ENCODE measurements around the gene RPS6KC1. TPM values are rescaled to one million over a fixed set of nuclear protein-coding genes. Genes with fewer than 3 reads are reported as not detected.

The RPS6KC1 gene
- total and polyA plus RNA-seq, 9 of the 15 experiments (the other 6 are each of a cell fraction or from before 2014, with no cell fraction given) = 4.3 to 34.6 (median 20.9) TPM

GRCh38 chr1:213104604-213105003, 53.6 kb downstream of the RPS6KC1 start:
- intact Hi-C loops (cut with micrococcal nuclease) = no loop called here
- ATAC-seq = no peak
- CTCF ChIA-PET (ENCODE audit: low intra/inter-chr PET ratio) = interaction anchor here (0.7 kb wide), 1 partner anchor 16 kb away, joined by 3 read pairs; no protein-coding TSS in a partner anchor
- Histone ChIP-seq H3K27me3 (ENCODE audit: control insufficient read depth in 2 of 2, insufficient read depth in 2 of 2, low read length in 2 of 2) (no peaks in the 10 kb centered on the region), H3K36me3 (ENCODE audit: control insufficient read depth, insufficient read depth, low read length) (peaks cover 13% of the 10 kb centered on the region), H4K20me1 (replicated peaks; ENCODE audit: control insufficient read depth, insufficient read depth, low read length) (no peaks in the 10 kb centered on the region), H3K4me3 (no peak overlapping the region), H3K4me1 (replicated peaks in 1 of 2; ENCODE audit: control insufficient read depth in 2 of 2, insufficient read depth in 2 of 2, low read length in 2 of 2) (no peaks in the 10 kb centered on the region), H3K9ac (ENCODE audit: insufficient read depth in 1 of 2, low read depth in 2 of 2, low read length in 2 of 2) (no peak overlapping the region), H3K79me2 (ENCODE audit: control insufficient read depth, insufficient read depth, low read length) (peaks cover 6% of the 10 kb centered on the region; the same call in 1 of the 3 replicates), H2AFZ (ENCODE audit: low read depth, low read length) (no peak overlapping the region), H3K9me3 (replicated peaks; ENCODE audit: control insufficient read depth, insufficient read depth, low read depth, low read length) (no peaks in the 10 kb centered on the region), H3K4me2 (ENCODE audit: insufficient read depth, low read length) (no peak overlapping the region), H3K9me1 (ENCODE audit: control insufficient read depth, insufficient read depth, low read length) (no peaks in the 10 kb centered on the region), H3K27ac (ENCODE audit: extremely low read depth, low read depth, low read length) (no peak overlapping the region)
- in situ Hi-C loops (cut with MboI) = no loop called here
- TF ChIP-seq NBN (IDR thresholded peaks at IDR 0.05; ENCODE audit: low read depth) (no peak), REST (IDR thresholded peaks at IDR 0.05; ENCODE audit: borderline replicate concordance) (no peak), REST (CRISPR knock-in tag; IDR thresholded peaks at IDR 0.05; ENCODE audit: low read depth) (no peak)
- no peak for FAIRE-seq
- POLR2A ChIA-PET = no interaction called here
- DNase-seq (ENCODE audit: extremely low read depth in 1 of 4, low spot score in 3 of 4) = no peak
- 61% methylated on average over 2 of the region's 2 CpGs for WGBS (ENCODE audit: insufficient coverage, low coverage, missing lambda C conversion rate)
- BruUV-seq (replicated peaks) = no TSS peak

All from K562 (cell line).